HepG2 (cell line): Measurements from ENCODE around the gene SRC. TPM values are rescaled to one million over a fixed set of nuclear protein-coding genes. Genes with fewer than 3 reads are reported as not detected.

Experiments used
- DNMT3B ChIP-seq: conservative IDR thresholded peaks from 2 replicates; pipeline ENCODE4 v1.6.1; 2016; ENCODE audit warnings: missing biosample characterization, control low read depth
- KLF6 ChIP-seq: IDR thresholded peaks from 2 replicates; pipeline ENCODE4 v1.8.0; 2016; ENCODE audit warnings: missing biosample characterization, missing genetic modification reagents
- NFATC3 ChIP-seq: sonication (generic); formaldehyde crosslinking; IDR thresholded peaks from 2 replicates; pipeline ENCODE4 v1.5.1; 2020; ENCODE audit warnings: mild to moderate bottlenecking, missing genetic modification reagents
- NRL ChIP-seq: sonication (generic); formaldehyde crosslinking; IDR thresholded peaks from 2 replicates; pipeline ENCODE4 v1.5.0; 2020; ENCODE audit warnings: missing genetic modification reagents, mild to moderate bottlenecking, moderate library complexity, borderline replicate concordance
- TAF15 ChIP-seq: fragments of 200-400 bp; formaldehyde crosslinking; IDR thresholded peaks from one replicate; pipeline ENCODE4 v1.6.1; 2018; ENCODE audit warnings: mild to moderate bottlenecking, low read depth, low read length; ENCODE audit not compliant: poor library complexity, severe bottlenecking
- XBP1 ChIP-seq: sonication (generic); formaldehyde crosslinking; IDR thresholded peaks from 2 replicates; pipeline ENCODE4 v1.5.0; 2020; ENCODE audit warnings: missing genetic modification reagents
- ZBTB37 ChIP-seq: sonication (generic); formaldehyde crosslinking; IDR thresholded peaks from 2 replicates; pipeline ENCODE4 v1.4.0; 2020; ENCODE audit warnings: mild to moderate bottlenecking, missing genetic modification reagents
- ZMYM3 ChIP-seq: sonication (generic); formaldehyde crosslinking; IDR thresholded peaks from 2 replicates; pipeline ENCODE4 v1.5.1; 2020; ENCODE audit warnings: mild to moderate bottlenecking, missing genetic modification reagents
- ZNF460 ChIP-seq: sonication (generic); formaldehyde crosslinking; IDR thresholded peaks from 2 replicates; pipeline ENCODE4 v1.5.1; 2020; ENCODE audit warnings: missing genetic modification reagents, mild to moderate bottlenecking, borderline replicate concordance
- ZNF768 ChIP-seq: sonication (generic); formaldehyde crosslinking; IDR thresholded peaks from 2 replicates; pipeline ENCODE4 v1.4.0; 2020; ENCODE audit warnings: missing genetic modification reagents
- polyA plus RNA-seq, 8 experiments: library from polyadenylated mRNA; depleted of rRNA in 3 of 8; stranded (reverse) in 7 of 8; unstranded in 1 of 8; fragments of >200 nt; fragmentation: Illumina TruSeq in 4 of 8; extraction: Trizol in 4 of 8; gene quantifications; 2 replicates each; pipeline versions ENCODE4 v1.2.1 to v1.2.3, GENCODE V29; 2011 to 2016; ENCODE audit warnings: low read depth in 4 of 8, missing spikeins in 1 of 8, mixed read lengths in 1 of 8; ENCODE audit not compliant: insufficient read depth in 1 of 8
- total RNA-seq, 5 experiments: library from RNA; depleted of rRNA; stranded (reverse); fragments of >200 nt; fragmentation: Illumina TruSeq; extraction: Trizol; gene quantifications; 2 replicates each; pipeline ENCODE4 v1.2.3, GENCODE V29; 2016; ENCODE audit warnings: low read depth in 1 of 5
- TF ChIP-seq, protein P1 (sequence below): IDR thresholded peaks from 2 replicates; pipeline ENCODE4 v1.6.1; 2018; ENCODE audit warnings: missing genetic modification reagents, mild to moderate bottlenecking, missing compliant biosample characterization
- TF ChIP-seq, protein P2 (sequence below): sonication (generic); formaldehyde crosslinking; IDR thresholded peaks from 2 replicates; pipeline ENCODE4 v1.4.0; 2020; ENCODE audit warnings: mild to moderate bottlenecking, missing genetic modification reagents
- TF ChIP-seq, protein P3 (sequence below): sonication (generic); formaldehyde crosslinking; IDR thresholded peaks from 2 replicates; pipeline ENCODE4 v1.4.0; 2020; ENCODE audit warnings: missing genetic modification reagents, borderline replicate concordance

Gene SRC
- total and polyA plus RNA-seq, 2 of the 13 experiments (the other 11 are each of a cell fraction or from before 2014, with no cell fraction given) = 54.7 to 192 TPM

DNA sequence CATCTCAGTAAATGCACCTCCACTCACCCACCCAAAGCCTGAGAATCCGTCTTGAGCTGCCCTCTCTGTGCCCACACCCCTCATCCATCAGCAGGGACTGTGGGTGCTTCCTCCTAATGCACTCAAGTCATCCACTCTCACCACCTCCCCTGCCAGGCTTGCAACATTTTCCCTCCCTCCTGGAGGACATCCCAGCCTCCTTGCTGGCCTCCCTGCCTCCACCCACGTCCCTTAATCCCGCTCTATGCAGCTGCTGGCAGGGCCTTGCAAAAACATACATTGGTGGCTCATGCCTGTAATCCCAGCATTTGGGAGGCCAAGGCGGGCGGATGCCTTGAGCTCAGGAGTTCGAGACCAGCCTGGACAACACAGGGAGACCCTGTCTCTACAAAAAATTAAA is 15.6 kb upstream of the SRC start (continued):
- no peak for TF ChIP-seq XBP1 (CRISPR knock-in tag)
- 0 out of 2 replicates have a peak, but pooled peaks have one; percentile 40 for TF ChIP-seq NRL (CRISPR knock-in tag)
- TF ChIP-seq, protein P1, sequence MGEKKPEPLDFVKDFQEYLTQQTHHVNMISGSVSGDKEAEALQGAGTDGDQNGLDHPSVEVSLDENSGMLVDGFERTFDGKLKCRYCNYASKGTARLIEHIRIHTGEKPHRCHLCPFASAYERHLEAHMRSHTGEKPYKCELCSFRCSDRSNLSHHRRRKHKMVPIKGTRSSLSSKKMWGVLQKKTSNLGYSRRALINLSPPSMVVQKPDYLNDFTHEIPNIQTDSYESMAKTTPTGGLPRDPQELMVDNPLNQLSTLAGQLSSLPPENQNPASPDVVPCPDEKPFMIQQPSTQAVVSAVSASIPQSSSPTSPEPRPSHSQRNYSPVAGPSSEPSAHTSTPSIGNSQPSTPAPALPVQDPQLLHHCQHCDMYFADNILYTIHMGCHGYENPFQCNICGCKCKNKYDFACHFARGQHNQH = no peak
- TF ChIP-seq, protein P2, sequence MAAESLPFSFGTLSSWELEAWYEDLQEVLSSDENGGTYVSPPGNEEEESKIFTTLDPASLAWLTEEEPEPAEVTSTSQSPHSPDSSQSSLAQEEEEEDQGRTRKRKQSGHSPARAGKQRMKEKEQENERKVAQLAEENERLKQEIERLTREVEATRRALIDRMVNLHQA (CRISPR knock-in tag) = no peak
- TF ChIP-seq ZNF460 (CRISPR knock-in tag) = no peak
- TF ChIP-seq NFATC3 = no peak
- peak; percentile 52; the same call in 1 of the 2 replicates for TF ChIP-seq ZNF768 (CRISPR knock-in tag)
- no peak for TF ChIP-seq TAF15
- TF ChIP-seq ZBTB37 (CRISPR knock-in tag) = no peak
- peak; percentile 62; the same call in 1 of the 2 replicates for TF ChIP-seq ZMYM3 (CRISPR knock-in tag)
- TF ChIP-seq, protein P3, sequence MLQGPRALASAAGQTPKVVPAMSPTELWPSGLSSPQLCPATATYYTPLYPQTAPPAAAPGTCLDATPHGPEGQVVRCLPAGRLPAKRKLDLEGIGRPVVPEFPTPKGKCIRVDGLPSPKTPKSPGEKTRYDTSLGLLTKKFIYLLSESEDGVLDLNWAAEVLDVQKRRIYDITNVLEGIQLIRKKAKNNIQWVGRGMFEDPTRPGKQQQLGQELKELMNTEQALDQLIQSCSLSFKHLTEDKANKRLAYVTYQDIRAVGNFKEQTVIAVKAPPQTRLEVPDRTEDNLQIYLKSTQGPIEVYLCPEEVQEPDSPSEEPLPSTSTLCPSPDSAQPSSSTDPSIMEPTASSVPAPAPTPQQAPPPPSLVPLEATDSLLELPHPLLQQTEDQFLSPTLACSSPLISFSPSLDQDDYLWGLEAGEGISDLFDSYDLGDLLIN (CRISPR knock-in tag) = no peak
- no peak for TF ChIP-seq DNMT3B (CRISPR knock-in tag)
- TF ChIP-seq KLF6 (CRISPR knock-in tag) = no peak
- TF ChIP-seq, all 625 proteins: peak for 4
